GM12891 (cell line): Measurements from ENCODE around the gene MAPK8IP3.

Experiments
- PAX5 ChIP-seq: IDR thresholded peaks from 2 replicates; pipeline ENCODE4 v1.6.1; 2011; ENCODE audit warnings: low read length, moderate library complexity, mild to moderate bottlenecking; ENCODE audit not compliant: insufficient read depth, severe bottlenecking
- POLR2A ChIP-seq: IDR thresholded peaks from 2 replicates; pipeline ENCODE4 v1.6.1; 2011; ENCODE audit warnings: low read depth, low read length, control low read depth
- POLR2AphosphoS5 ChIP-seq: IDR thresholded peaks from 2 replicates; pipeline ENCODE4 v1.6.1; 2011; ENCODE audit warnings: low read depth, low read length, control low read depth
- POU2F2 ChIP-seq: IDR thresholded peaks from 2 replicates; pipeline ENCODE4 v1.6.1; 2011; ENCODE audit warnings: low read depth, mild to moderate bottlenecking, control low read depth, low read length, moderate library complexity
- SPI1 ChIP-seq: IDR thresholded peaks from 2 replicates; pipeline ENCODE4 v1.6.1; 2011; ENCODE audit warnings: low read depth, low read length, control low read depth
- TAF1 ChIP-seq: IDR thresholded peaks from 2 replicates; pipeline ENCODE4 v1.6.1; 2011; ENCODE audit warnings: low read depth, low read length, control low read depth

DNA sequence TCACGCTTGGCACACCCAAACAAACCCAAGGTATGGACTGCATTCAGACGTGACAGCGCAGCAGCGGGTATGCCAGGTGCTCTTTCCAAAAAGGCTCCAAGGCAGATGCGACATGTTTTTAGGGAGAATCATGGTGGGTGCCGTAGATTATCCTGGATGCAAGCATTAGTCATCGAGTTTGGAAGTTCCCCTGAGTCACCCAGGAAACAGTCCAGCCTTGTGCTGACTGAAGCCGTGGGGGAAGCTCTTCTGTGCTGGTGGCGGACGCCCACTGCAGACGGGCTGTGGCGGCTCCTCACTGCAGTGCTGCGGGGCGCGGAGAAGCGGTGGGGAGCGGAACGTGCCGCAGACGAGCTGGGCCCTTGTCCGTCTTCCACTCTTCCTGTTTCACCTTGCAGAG, 14.0 kb upstream of the MAPK8IP3 start:
- TF ChIP-seq TAF1 (no peak), POLR2A (no peak), POLR2AphosphoS5 (no peak), POU2F2 (no peak), SPI1 (no peak), PAX5 (no peak)
